Caco-2 (cell line): Measurements from ENCODE around the gene CAMKK2. TPM values are rescaled to one million over a fixed set of nuclear protein-coding genes. Genes with fewer than 3 reads are reported as not detected.

Experiments used
- BruUV-seq: library from RNA; stranded (reverse); fragments of 400-500 nt; replicated peaks from 2 replicates; lab custom pipeline; 2021; lab: Mats Ljungman, UMichigan
- CTCF ChIA-PET: fragments of 300-600 bp; sonication (Branson Sonifier 250); formaldehyde crosslinking; loops from one replicate; lab custom pipeline; 2022; ENCODE audit warnings: antibody characterized with exemption; lab: Charles Lee
- POLR2A ChIA-PET: fragments of 300-600 bp; sonication (Branson Sonifier 250); formaldehyde crosslinking; loops from one replicate; lab custom pipeline; 2022; ENCODE audit warnings: antibody characterized with exemption; lab: Charles Lee
- DNase-seq, 2 experiments: peaks; one replicate each; pipeline versions ENCODE4 v3.0.0 to v3.0.0-alpha.2; 2020 to 2022
- H3K27me3 ChIP-seq: replicated peaks from 2 replicates; pipeline ENCODE4 v1.6.0; 2011; ENCODE audit warnings: low read length; ENCODE audit not compliant: control insufficient read depth, insufficient read depth
- H3K36me3 ChIP-seq: 2 replicates; pipeline ENCODE4 v1.5.1; 2011; ENCODE audit warnings: low read length; ENCODE audit not compliant: control insufficient read depth, insufficient read depth
- H3K4me1 ChIP-seq: fragments of 250-450 bp; sonication (Bioruptor Pico); 2 replicates; pipeline ENCODE4 v1.5.1; 2020; ENCODE audit warnings: mild to moderate bottlenecking
- H3K4me3 ChIP-seq: 2 replicates; pipeline ENCODE4 v1.5.1; 2011; ENCODE audit warnings: low read depth, mild to moderate bottlenecking, control low read depth, low read length
- H3K9me3 ChIP-seq: fragments of 250-450 bp; sonication (Bioruptor Pico); 2 replicates; pipeline ENCODE4 v1.5.1; 2020; ENCODE audit warnings: mild to moderate bottlenecking, moderate library complexity
- H3K27ac Mint-ChIP-seq: one replicate; pipeline ENCODE4 v1.8.0; 2022; ENCODE audit warnings: mixed read lengths; ENCODE audit not compliant: unreplicated experiment
- H3K27me3 Mint-ChIP-seq: one replicate; pipeline ENCODE4 v1.8.0; 2022; ENCODE audit warnings: mixed read lengths; ENCODE audit not compliant: insufficient read depth, unreplicated experiment
- H3K36me3 Mint-ChIP-seq: one replicate; pipeline ENCODE4 v1.8.0; 2022; ENCODE audit warnings: mild to moderate bottlenecking, mixed read lengths; ENCODE audit not compliant: insufficient read depth, unreplicated experiment
- H3K4me1 Mint-ChIP-seq: one replicate; pipeline ENCODE4 v1.8.0; 2022; ENCODE audit warnings: low read depth, mixed read lengths; ENCODE audit not compliant: unreplicated experiment
- H3K4me3 Mint-ChIP-seq: one replicate; pipeline ENCODE4 v1.8.0; 2022; ENCODE audit warnings: mild to moderate bottlenecking, moderate library complexity, mixed read lengths; ENCODE audit not compliant: unreplicated experiment
- H3K9me3 Mint-ChIP-seq: one replicate; pipeline ENCODE4 v1.8.0; 2022; ENCODE audit warnings: mixed read lengths; ENCODE audit not compliant: unreplicated experiment
- CTCF ChIP-seq, 2 experiments: fragments of 200-600 bp in 1 of 2; IDR thresholded peaks; 1 replicate in 1 of 2; 2 replicates in 1 of 2; pipeline versions ENCODE4 v1.5.1 to v1.8.0; 2011 to 2022; ENCODE audit warnings: antibody characterized with exemption in 1 of 2, control low read depth in 1 of 2, inconsistent platforms in 1 of 2, low read depth in 1 of 2, low read length in 1 of 2, mild to moderate bottlenecking in 1 of 2, moderate library complexity in 1 of 2; ENCODE audit not compliant: insufficient read depth in 1 of 2, severe bottlenecking in 1 of 2, unreplicated experiment in 1 of 2
- intact Hi-C: fragments of 100-400 bp; cut with micrococcal nuclease; formaldehyde crosslinking; loops from one replicate; pipeline ENCODE4 v1.10.0; 2022; ENCODE audit not compliant: unreplicated experiment
- total RNA-seq: library from RNA; stranded (reverse); gene quantifications from 2 replicates; pipeline ENCODE4 v1.2.3, GENCODE V29; 2022

The CAMKK2 gene
- total RNA-seq, 1 experiment from 2014 or later: 31.0 TPM

DNA sequence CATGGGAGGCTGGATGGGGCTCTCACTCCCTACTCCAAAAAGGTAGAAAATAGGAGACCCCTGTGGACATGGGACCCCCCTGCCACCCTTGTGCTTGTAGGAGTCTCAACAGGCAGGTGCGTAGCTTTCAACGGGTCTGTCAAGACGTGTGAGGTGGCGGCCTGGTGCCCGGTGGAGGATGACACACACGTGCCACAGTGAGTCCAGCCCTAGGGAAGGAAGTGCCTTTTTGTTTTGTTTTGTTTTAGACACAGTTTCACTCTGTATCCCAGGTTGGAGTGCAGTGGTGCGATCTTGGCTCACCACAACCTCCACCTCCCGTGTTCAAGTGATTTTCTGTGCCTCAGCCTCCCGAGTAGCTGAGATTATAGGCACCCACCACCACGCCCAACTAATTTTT, 73.7 kb downstream of the CAMKK2 start:
- H3K4me1 Mint-ChIP-seq: peaks cover 8% of the 10 kb centered on the region
- intact Hi-C loops: no loop called here
- CTCF ChIA-PET: interaction anchor here (0.7 kb wide), 1 partner anchor 126 kb away, joined by 3 read pairs; no protein-coding TSS in a partner anchor

DNA sequence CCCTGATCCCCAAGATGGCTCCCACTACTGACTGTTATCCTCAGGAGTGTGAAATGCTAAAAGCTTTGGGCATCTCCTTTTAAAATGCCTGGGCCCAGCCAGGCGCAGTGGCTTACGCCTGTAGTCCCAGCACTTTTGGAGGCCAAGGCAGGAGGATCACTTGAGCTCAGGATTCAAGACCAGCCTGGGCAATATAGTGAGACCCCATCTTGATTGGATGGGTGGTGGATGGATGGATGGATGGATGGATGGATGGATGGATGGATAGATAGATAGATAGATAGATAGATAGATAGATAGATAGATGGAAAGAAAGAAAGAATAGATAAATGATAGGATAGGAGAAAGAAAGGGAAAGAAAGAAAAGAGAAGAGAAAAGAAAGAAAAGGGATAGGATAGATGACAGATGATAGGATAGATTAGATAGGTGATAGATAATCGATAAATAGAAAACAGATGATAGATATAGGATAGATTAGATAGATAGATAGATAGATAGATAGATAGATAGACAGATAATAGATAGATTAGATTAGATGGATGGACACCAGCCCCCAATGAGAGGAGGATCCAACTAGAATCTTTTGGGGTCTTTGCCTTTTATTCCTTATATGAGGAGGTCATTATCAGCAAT, 77.0 kb downstream of the CAMKK2 start:
- DNase-seq: no peak
- no peak overlapping the region for H3K27ac Mint-ChIP-seq
- intact Hi-C loops: no loop called here
- no TSS peak for BruUV-seq
- Histone ChIP-seq H3K36me3 (peaks cover 2% of the 10 kb centered on the region), H3K27me3 (no peaks in the 10 kb centered on the region), H3K4me1 (peaks cover 26% of the 10 kb centered on the region), H3K9me3 (no peaks in the 10 kb centered on the region), H3K4me3 (no peak overlapping the region)
- TF ChIP-seq CTCF (IDR thresholded peaks at IDR 0.05; ENCODE audit: insufficient read depth in 1 of 2, low read depth in 1 of 2, low read length in 1 of 2, severe bottlenecking in 1 of 2, unreplicated experiment in 1 of 2): no peak
- POLR2A ChIA-PET: no interaction called here
- no peak overlapping the region for H3K4me3 Mint-ChIP-seq
- no peaks in the 10 kb centered on the region for H3K27me3 Mint-ChIP-seq
- peaks cover 10% of the 10 kb centered on the region for H3K4me1 Mint-ChIP-seq
- CTCF ChIA-PET: no interaction called here
- H3K36me3 Mint-ChIP-seq: peaks cover 40% of the 10 kb centered on the region
- no peaks in the 10 kb centered on the region for H3K9me3 Mint-ChIP-seq

More for the DNA sequence above, 73.7 kb downstream of the CAMKK2 start:
- no peaks in the 10 kb centered on the region for H3K9me3 Mint-ChIP-seq
- POLR2A ChIA-PET: interaction anchor here (0.6 kb wide), 1 partner anchor 246 kb away, joined by 3 read pairs; no protein-coding TSS in a partner anchor
- BruUV-seq: no TSS peak
- TF ChIP-seq CTCF (IDR thresholded peaks at IDR 0.05; ENCODE audit: insufficient read depth in 1 of 2, low read depth in 1 of 2, low read length in 1 of 2, severe bottlenecking in 1 of 2, unreplicated experiment in 1 of 2): no peak
- peaks cover 42% of the 10 kb centered on the region for H3K36me3 Mint-ChIP-seq
- H3K4me3 Mint-ChIP-seq: no peak overlapping the region
- Histone ChIP-seq H3K36me3 (peaks cover 2% of the 10 kb centered on the region), H3K4me3 (no peak overlapping the region), H3K9me3 (no peaks in the 10 kb centered on the region), H3K27me3 (no peaks in the 10 kb centered on the region), H3K4me1 (peaks cover 22% of the 10 kb centered on the region)
- no peaks in the 10 kb centered on the region for H3K27me3 Mint-ChIP-seq
- no peak for DNase-seq
- H3K27ac Mint-ChIP-seq: no peak overlapping the region

- Histone ChIP-seq H3K36me3 (peaks cover 2% of the 10 kb centered on the region), H3K9me3 (no peaks in the 10 kb centered on the region), H3K4me3 (no peak overlapping the region), H3K4me1 (peaks cover 33% of the 10 kb centered on the region), H3K27me3 (no peaks in the 10 kb centered on the region)
- no peaks in the 10 kb centered on the region for H3K9me3 Mint-ChIP-seq
- ChIA-PET POLR2A (no interaction called here), CTCF (no interaction called here)
- no peak overlapping the region for H3K4me3 Mint-ChIP-seq
- no peaks in the 10 kb centered on the region for H3K27me3 Mint-ChIP-seq
- no peak for DNase-seq
- H3K27ac Mint-ChIP-seq: no peak overlapping the region
- TF ChIP-seq CTCF (IDR thresholded peaks at IDR 0.05; ENCODE audit: insufficient read depth in 1 of 2, low read depth in 1 of 2, low read length in 1 of 2, severe bottlenecking in 1 of 2, unreplicated experiment in 1 of 2): no peak
- BruUV-seq: no TSS peak
- intact Hi-C loops: no loop called here
- H3K4me1 Mint-ChIP-seq: peaks cover 15% of the 10 kb centered on the region
- H3K36me3 Mint-ChIP-seq: peaks cover 41% of the 10 kb centered on the region
Measured at GRCh38 chr12:121218588-121219352, 77.7 kb downstream of the CAMKK2 start.
